Left colon (tissue), 2 donors: ENCODE measurements around the gene ARRDC4. TPM values are rescaled to one million over a fixed set of nuclear protein-coding genes. Genes with fewer than 3 reads are reported as not detected.

Experiments used
- ATAC-seq: fragments of 200-7000 bp; cut with Tn5 transposase; one replicate; pipeline ENCODE4 v1.9.1; 2020; ENCODE audit warnings: mild to moderate bottlenecking, moderate library complexity
- DNase-seq, 2 donors: peaks; one replicate each; pipeline ENCODE4 v3.0.0-alpha.2; 2020
- intact Hi-C, 2 donors: fragments of 100-400 bp; cut with DNase I in 1 of 2; cut with micrococcal nuclease in 1 of 2; formaldehyde crosslinking; loops; one replicate each; pipeline versions ENCODE4 v1.11.2 to v1.14.0; 2022; cut with DNase I, micrococcal nuclease
- total RNA-seq, 2 donors: library from RNA; stranded (reverse); fragmentation: NEBNext Ultra II Directional; extraction: Animal tissue kit (Norgen Biotek cat#: 25700); gene quantifications; one replicate each; pipeline ENCODE4 v1.2.1, GENCODE V29; 2021
- donor health status: DM: no; HTN: no; CAD: no.
- donor health status: DM: yes; HTN: yes; CAD: no.

Gene ARRDC4
- total RNA-seq, 2 donors from 2014 or later: 29.0 to 55.6 TPM

GRCh38 chr15:97989299-97989698, 28.8 kb downstream of the ARRDC4 start:
- DNase-seq (no peak), ATAC-seq (no peak)
- intact Hi-C loops: no loop called here

DNA sequence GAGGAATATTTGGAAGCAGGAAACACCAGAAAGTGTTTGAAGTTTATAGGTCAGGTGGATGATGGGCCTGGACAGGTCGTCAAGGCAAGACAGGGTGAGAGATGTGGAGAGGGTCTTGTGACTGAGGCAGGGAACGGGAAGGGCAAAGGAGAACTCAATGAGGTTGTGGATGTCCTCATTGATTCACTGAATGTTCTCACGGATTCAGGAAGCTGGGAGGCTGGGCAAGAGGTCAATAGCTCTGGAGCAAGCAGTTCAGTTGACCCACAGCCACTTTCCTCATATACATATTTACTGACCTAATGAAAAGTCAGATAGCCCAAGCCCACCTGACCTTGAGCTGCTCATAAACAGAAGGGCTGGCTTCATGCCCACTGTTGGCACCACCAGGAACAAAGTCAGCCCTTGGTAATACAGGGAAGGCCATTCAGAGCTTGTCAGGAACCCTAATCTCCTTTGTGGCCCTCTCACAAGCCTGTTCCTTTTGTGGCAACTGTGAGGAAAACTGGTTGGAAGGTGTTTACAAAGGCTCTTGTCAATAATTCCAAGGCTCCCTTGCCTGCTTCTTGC, 31.6 kb downstream of the ARRDC4 start:
- ATAC-seq (no peak), DNase-seq (no peak)
- intact Hi-C loops: no loop called here

GRCh38 chr15:97992823-97993222, 32.3 kb downstream of the ARRDC4 start:
- intact Hi-C loops: no loop called here
- DNase-seq (no peak), ATAC-seq (no peak)

- intact Hi-C loops: no loop called here
- no peak for ATAC-seq
- no peak for DNase-seq
Measured at GRCh38 chr15:97993310-97993738, 32.8 kb downstream of the ARRDC4 start.

DNA sequence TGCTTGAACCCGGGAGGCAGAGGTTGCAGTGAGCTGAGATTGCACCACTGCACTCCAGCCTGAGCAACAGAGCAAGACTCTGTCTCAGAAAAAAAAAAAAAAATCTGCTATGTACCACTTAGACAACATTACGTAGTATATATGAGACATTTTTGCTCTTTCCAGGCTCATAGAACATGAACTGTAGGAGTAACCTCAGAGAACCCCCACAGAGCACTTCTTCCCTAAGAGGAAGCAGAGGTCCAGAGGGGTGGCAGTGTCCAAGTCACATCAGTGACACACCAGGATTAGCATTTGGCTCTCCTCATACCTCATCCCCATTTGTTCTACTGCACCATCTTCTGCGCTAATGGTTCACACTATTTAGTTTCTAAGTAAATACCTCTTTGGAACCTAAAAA, 33.7 kb downstream of the ARRDC4 start:
- intact Hi-C loops: no loop called here
- DNase-seq: no peak
- no peak for ATAC-seq

DNA sequence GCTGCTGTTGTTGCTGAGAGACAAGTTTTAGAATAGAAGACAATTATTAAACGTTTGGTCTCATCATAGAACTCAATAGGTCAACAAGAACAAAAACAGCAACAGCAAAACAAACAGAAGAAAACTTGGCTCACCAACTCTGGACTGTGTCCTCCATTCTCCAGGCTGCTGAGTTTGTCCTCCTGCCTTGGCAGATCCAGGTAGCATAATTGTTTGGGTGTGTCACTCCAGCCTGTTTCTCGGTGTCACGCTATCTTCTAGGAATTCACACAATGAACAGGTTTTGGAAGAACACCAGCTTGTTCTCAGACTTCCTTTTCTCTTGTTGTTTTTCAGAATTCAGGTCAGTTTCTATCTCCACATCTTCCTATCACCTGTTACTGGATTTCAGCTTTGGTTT, 34.7 kb downstream of the ARRDC4 start:
- peak; percentile 23 to 64 for DNase-seq
- intact Hi-C loops: no loop called here
- peak; percentile 89 for ATAC-seq

- intact Hi-C loops: no loop called here
- ATAC-seq: peak; percentile 22
- peak in 1 of 2 donors; percentile 59 for DNase-seq
Measured at GRCh38 chr15:97995881-97996603, 35.5 kb downstream of the ARRDC4 start.

DNA sequence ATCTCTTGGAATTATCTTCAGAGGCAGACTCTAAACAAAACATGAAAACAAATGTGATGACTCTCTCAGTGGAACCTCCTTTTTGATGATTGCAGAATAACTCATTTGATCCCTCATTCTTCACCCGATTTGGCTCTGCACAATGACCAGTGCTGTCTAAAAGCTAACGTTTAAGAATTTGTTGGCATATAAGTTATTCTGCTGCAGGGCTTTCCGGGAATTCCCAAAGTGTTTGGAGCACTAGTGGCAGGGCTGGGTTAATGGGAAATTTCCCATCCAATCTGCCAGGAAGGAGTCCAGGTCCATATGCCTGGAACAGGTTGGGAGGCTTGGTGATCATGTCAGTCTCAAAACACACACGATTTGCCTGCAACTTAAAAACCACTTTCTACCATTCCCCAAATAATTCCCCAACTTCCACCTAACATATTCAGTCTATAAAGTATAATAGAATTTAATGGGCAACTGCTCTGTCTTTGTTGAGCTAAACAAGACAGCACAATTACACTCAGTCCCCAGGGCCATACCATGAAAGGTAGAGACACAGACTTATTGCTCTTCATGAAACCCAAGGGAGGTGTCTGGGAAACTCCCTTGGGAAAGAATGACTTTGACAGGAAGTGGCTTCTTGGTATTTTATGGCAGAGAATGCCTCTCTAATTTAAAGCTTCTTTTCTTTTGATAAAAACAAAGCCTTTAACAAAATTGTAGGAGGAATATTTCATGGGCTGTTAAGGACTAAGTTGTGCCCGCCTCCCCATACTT, 38.0 kb downstream of the ARRDC4 start:
- intact Hi-C loops: no loop called here
- no peak for DNase-seq
- ATAC-seq: peak; percentile 28

DNA sequence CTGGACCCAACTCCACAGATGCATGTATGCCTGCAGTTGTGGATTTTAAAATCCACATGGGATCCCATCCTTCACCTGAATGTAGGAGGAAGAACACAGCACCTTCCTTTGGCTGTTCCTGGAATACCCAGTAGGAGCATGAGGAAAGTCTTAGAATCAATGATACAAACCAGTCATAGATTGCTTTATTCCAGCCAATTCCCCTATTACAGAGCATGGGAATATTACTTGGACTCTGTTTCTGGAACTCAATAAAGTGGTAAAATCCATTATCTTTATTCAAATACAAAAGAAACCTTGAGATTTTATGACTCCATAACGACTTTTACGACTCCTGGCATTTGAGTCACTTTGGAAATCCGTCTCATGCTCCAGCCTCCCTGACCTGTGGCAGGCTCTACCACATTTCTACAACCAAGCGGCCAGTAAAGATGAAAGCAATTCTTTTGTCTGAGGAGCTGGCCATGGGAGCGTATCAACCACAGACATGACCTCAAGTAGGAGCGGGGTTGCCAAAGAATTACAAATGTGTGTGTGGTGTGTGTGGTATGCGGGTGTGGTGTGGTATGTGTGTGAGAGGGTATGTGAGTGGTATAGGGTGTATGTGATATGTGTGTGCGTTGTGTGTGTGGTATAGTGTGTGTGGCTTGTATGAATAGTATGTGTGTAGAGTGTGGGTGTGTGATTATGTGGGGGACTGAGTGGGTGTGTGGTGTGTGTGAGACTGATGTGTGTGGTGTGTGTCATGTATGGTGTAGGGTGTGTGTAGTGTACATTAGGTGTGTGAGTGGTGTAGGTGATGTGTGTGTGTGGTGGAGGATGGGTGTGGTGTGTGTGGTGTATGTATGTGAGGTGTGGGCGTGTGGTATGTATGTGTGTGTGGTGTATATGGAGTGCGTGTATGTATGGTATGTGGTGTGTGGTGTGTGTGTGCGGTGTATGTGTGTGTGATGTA, 40.0 kb downstream of the ARRDC4 start:
- peak; percentile 77 for ATAC-seq
- DNase-seq: peak; percentile 42 to 66

GRCh38 chr15:98001663-98002194, 41.2 kb downstream of the ARRDC4 start:
- no peak for ATAC-seq
- intact Hi-C loops: no loop called here
- no peak for DNase-seq

More for the DNA sequence above, 40.0 kb downstream of the ARRDC4 start:
- intact Hi-C loops: no loop called here

GRCh38 chr15:98002419-98002818, 41.9 kb downstream of the ARRDC4 start:
- DNase-seq: no peak
- no peak for ATAC-seq
- intact Hi-C loops: no loop called here

GRCh38 chr15:98002866-98003265, 42.4 kb downstream of the ARRDC4 start:
- ATAC-seq (peak; percentile 11), DNase-seq (peak in 1 of 2 donors; percentile 13)
- intact Hi-C loops: no loop called here

DNA sequence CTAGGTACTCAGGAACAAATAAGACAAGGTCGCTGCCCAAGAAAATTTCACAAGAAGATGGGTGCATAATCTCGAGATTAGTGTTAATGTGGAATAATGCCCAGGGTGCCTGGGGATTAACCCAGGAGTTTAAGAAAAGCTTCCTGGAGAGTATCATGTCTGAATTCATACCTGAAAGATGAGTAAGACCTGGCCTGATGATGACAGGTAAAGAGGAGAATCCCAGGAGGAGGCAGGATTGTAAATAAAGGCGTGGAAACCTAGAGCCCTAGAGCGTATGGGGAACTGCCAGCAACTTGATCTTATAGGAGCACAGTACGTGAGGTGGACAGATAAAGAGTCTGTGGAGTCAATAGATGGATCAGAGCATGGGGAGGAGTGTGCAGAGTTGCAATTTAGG, 43.0 kb downstream of the ARRDC4 start:
- intact Hi-C loops: no loop called here

GRCh38 chr15:98003996-98004395, 43.5 kb downstream of the ARRDC4 start:
- intact Hi-C loops: no loop called here
- no peak for ATAC-seq

More for the DNA sequence above, 43.0 kb downstream of the ARRDC4 start:
- no peak for DNase-seq
- ATAC-seq: peak; percentile 53

DNA sequence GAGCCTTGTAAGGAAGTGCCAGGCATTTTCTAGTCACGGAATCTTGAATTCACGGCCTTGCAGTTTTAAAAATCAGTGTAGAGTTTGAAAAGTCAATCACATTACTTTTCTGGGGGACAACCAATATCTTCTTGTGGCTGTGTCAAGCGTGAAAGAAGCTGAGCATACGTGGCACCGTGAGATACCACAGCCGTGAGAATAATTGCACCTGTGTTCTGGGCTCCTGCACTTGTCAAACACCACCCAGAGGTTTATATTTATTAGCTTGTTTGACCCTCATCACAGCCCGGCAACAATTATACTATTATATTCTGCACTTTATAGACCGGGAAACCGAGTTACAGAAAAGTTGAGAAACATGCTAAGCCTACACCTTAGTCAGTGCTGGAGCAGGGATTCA, 45.2 kb downstream of the ARRDC4 start:
- intact Hi-C loops: no loop called here
- no peak for ATAC-seq
- DNase-seq: no peak

More at GRCh38 chr15:98003996-98004395, 43.5 kb downstream of the ARRDC4 start:
- no peak for DNase-seq

DNA sequence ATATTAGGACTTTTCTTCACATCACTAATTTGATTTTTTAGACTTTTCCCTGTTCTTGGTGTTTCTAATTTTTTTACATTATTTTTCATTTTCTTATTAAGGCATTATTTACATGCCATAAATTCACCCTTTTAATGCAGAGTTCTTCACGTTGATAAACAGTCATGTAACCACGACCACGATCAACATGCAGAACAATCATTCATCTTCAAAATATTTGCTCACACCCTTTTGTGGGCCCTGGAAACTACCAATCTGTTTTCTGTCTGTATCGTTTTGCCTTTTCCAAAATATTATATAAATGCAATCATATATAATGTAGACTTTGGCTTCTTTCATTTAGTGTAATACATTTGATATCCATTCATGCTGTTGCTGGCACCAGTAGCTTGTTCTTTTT, 48.7 kb downstream of the ARRDC4 start:
- no peak for ATAC-seq
- intact Hi-C loops: no loop called here
- DNase-seq: no peak

DNA sequence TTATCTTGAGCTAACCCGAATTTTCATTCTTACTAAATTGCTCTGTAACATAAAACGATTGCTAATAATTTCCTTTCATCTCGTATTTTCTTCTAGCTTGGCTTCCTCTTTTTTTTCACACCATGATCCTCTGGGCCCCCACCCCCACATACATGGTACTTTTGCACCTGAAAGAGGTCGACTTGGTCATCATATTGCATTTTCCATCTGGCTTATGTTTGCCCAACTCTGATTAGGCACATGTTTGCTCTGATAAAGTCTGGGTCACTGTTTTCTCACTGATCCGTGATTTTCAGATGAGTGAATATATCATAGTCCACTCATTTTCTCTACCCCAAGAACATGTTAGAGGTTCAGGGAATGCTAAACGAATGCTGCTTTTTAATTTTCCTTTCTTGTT, 49.5 kb downstream of the ARRDC4 start:
- intact Hi-C loops: no loop called here
- no peak for DNase-seq
- no peak for ATAC-seq

DNA sequence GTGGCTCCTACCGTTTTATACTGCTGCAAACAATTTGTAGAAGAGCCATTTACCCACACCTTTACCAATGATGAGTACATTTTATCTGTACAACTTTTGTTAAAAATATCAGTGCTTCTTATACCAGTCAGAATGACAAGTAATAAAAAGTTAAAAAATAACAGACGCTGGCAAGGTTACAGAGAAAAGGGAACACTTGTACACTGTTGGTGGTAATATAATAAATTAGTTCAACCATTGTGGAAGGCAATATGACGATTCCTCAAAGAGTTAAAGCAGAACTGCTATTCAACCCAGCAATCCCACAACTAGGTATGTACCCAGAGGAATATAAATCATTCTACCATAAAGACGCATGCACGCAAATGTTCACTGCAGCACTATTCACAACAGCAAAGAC, 51.9 kb downstream of the ARRDC4 start:
- peak; percentile 77 for ATAC-seq
- intact Hi-C loops: no loop called here
- DNase-seq: no peak

DNA sequence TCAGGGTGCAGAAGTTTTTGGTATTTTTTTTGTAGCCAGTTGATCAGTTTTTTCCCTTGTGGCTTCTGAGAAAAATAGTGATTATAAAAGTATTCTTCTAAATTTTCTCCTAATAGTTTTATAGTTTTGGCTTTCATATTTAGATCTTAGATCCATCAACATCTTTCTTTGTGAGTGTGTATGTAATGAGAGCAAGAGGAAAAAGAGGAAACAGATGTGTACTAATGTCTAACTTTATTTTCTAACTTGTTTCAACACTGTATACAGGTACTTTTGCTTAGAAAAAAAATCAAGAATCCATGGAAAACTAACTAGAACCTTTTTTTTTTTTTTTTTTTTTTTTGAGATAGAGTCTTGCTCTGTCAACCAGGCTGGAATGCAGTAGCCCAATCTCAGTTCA, 53.1 kb downstream of the ARRDC4 start:
- DNase-seq (no peak), ATAC-seq (no peak)
- intact Hi-C loops: no loop called here
